ENCODE data around the gene PPM1D.
"Not testable (repeated sequence)": the region's sequence is repeated elsewhere in the genome, so short reads cannot be mapped to it uniquely, and the experiment has no call there.

PPM1D gene

GRCh38 chr17:60599620-60600489 lies at the start of gene PPM1D:
Gene PPM1D (plus strand): TSS chr17:60600193. CDS start chr17:60600415, 222 bp downstream.
- peak; percentile 97 to 98 (median 98) for DNase-seq (ENCODE audit: low read depth in 3 of 3)

GRCh38 chr17:60552255-60552654 lies 47.7 kb upstream of the PPM1D start:
- DNase-seq (ENCODE audit: low read depth in 3 of 3) = not testable (repeated sequence)

- DNase-seq (ENCODE audit: low read depth in 3 of 3) = no peak
These were observed 45.6 kb upstream of the PPM1D start for GRCh38 chr17:60554377-60554788.

- no peak for DNase-seq (ENCODE audit: low read depth in 3 of 3)
These were observed 44.2 kb upstream of the PPM1D start for GRCh38 chr17:60555786-60556185.

- no peak for DNase-seq (ENCODE audit: low read depth in 3 of 3)
These were observed 42.2 kb upstream of the PPM1D start for GRCh38 chr17:60557805-60558204.

GRCh38 chr17:60559659-60559994 lies 40.4 kb upstream of the PPM1D start:
- DNase-seq (ENCODE audit: low read depth in 3 of 3) = no peak

- DNase-seq (ENCODE audit: low read depth in 3 of 3) = no peak
These were observed 39.8 kb upstream of the PPM1D start for GRCh38 chr17:60559995-60560859.

GRCh38 chr17:60560860-60561257 lies 39.1 kb upstream of the PPM1D start:
- DNase-seq (ENCODE audit: low read depth in 3 of 3) = no peak

GRCh38 chr17:60562421-60562820 lies 37.6 kb upstream of the PPM1D start:
- no peak for DNase-seq (ENCODE audit: low read depth in 3 of 3)

- DNase-seq (ENCODE audit: low read depth in 3 of 3) = no peak
These were observed 36.2 kb upstream of the PPM1D start for GRCh38 chr17:60563743-60564142.

GRCh38 chr17:60565233-60565632 lies 34.8 kb upstream of the PPM1D start:
- no peak for DNase-seq (ENCODE audit: low read depth in 3 of 3)

GRCh38 chr17:60573236-60574051 lies 26.5 kb upstream of the PPM1D start:
- no peak for DNase-seq (ENCODE audit: low read depth in 3 of 3)

GRCh38 chr17:60577147-60577915 lies 22.7 kb upstream of the PPM1D start:
- DNase-seq (ENCODE audit: low read depth in 3 of 3) = no peak

GRCh38 chr17:60579090-60579489 lies 20.9 kb upstream of the PPM1D start:
- DNase-seq (ENCODE audit: low read depth in 3 of 3) = no peak

GRCh38 chr17:60579551-60579950 lies 20.4 kb upstream of the PPM1D start:
- no peak for DNase-seq (ENCODE audit: low read depth in 3 of 3)

- no peak for DNase-seq (ENCODE audit: low read depth in 3 of 3)
These were observed 17.0 kb upstream of the PPM1D start for GRCh38 chr17:60583008-60583407.

GRCh38 chr17:60585887-60586286 lies 14.1 kb upstream of the PPM1D start:
- no peak for DNase-seq (ENCODE audit: low read depth in 3 of 3)

- no peak for DNase-seq (ENCODE audit: low read depth in 3 of 3)
These were observed 13.6 kb upstream of the PPM1D start for GRCh38 chr17:60586288-60586974.

GRCh38 chr17:60590070-60590469 lies 9.9 kb upstream of the PPM1D start:
- DNase-seq (ENCODE audit: low read depth in 3 of 3) = no peak

GRCh38 chr17:60592750-60593149 lies 7.2 kb upstream of the PPM1D start:
- no peak for DNase-seq (ENCODE audit: low read depth in 3 of 3)

Data from stimulated activated CD4-positive, alpha-beta T cell treated with anti-CD3 and anti-CD28 coated beads, TNF-alpha, amount 100 ng/mL, for 48 hours (primary cell).